SK-N-SH (cell line): ENCODE results near the gene SLAMF6. TPM values are rescaled to one million over a fixed set of nuclear protein-coding genes. Genes with fewer than 3 reads are reported as not detected.
A peak's percentile ranks its signal among the peaks of the same experiment; 100 is the strongest.

Source experiments
- CTCF ChIA-PET: fragments of 300-600, 350-600 bp; formaldehyde crosslinking; extraction: SDS; loops from one replicate; lab custom pipeline; 2021; lab: Yijun Ruan, JAX
- POLR2A ChIA-PET: fragments of 350-600 bp; sonication (Branson Sonifier 250); formaldehyde crosslinking; extraction: SDS; loops from one replicate; lab custom pipeline; 2020; ENCODE audit warnings: antibody characterized with exemption, inconsistent platforms; lab: Yijun Ruan, JAX
- DNase-seq: peaks from one replicate; pipeline ENCODE4 v3.0.0; 2012
- H2AFZ ChIP-seq: fragments of 200-600 bp; sonication (generic); 2 replicates; pipeline ENCODE4 v1.8.1; 2016; ENCODE audit warnings: antibody characterized with exemption, mild to moderate bottlenecking, low read depth
- H3F3A ChIP-seq: fragments of 200-600 bp; sonication (generic); replicated peaks from 2 replicates; pipeline ENCODE3; 2016; ENCODE audit warnings: antibody characterized with exemption, mild to moderate bottlenecking; ENCODE audit not compliant: insufficient read depth
- H3K27ac ChIP-seq, 2 experiments: fragments of 200-500 bp in 1 of 2; fragments of 200-600 bp in 1 of 2; sonication (Bioruptor generic) in 1 of 2; sonication (generic), shearing (Covaris generic) in 1 of 2; 2 replicates each; pipeline versions ENCODE4 v1.5.1 to v1.6.1; 2014 to 2016; ENCODE audit warnings: low read depth in 2 of 2, inconsistent platforms in 1 of 2, low read length in 1 of 2, mild to moderate bottlenecking in 1 of 2, mixed read lengths in 1 of 2
- H3K27me3 ChIP-seq: fragments of 200-600 bp; sonication (generic), shearing (Covaris generic); 2 replicates; pipeline ENCODE4 v1.6.1; 2016; ENCODE audit warnings: mixed run types; ENCODE audit not compliant: insufficient read depth
- H3K36me3 ChIP-seq, 2 experiments: fragments of 200-500 bp in 1 of 2; fragments of 200-600 bp in 1 of 2; sonication (Bioruptor generic) in 1 of 2; sonication (generic) in 1 of 2; replicated peaks in 1 of 2; 2 replicates each; pipeline versions ENCODE3 to v1.5.1; 2014 to 2016; ENCODE audit warnings: low read length in 1 of 2, mild to moderate bottlenecking in 1 of 2; ENCODE audit not compliant: insufficient read depth in 2 of 2, control insufficient read depth in 1 of 2
- H3K4me1 ChIP-seq, 2 experiments: fragments of 200-500 bp in 1 of 2; fragments of 200-600 bp in 1 of 2; sonication (Bioruptor generic) in 1 of 2; sonication (generic), shearing (Covaris generic) in 1 of 2; 2 replicates each; pipeline versions ENCODE4 v1.5.1 to v1.6.1; 2014 to 2016; ENCODE audit warnings: low read depth in 1 of 2, low read length in 1 of 2, mixed run types in 1 of 2; ENCODE audit not compliant: insufficient read depth in 2 of 2, control insufficient read depth in 1 of 2
- H3K4me2 ChIP-seq: fragments of 200-600 bp; sonication (generic), shearing (Covaris generic); 2 replicates; pipeline ENCODE4 v1.6.1; 2017; ENCODE audit warnings: mixed run types
- H3K4me3 ChIP-seq, 2 experiments: fragments of 200-500 bp in 1 of 2; fragments of 200-600 bp in 1 of 2; sonication (Bioruptor generic) in 1 of 2; sonication (generic), shearing (Covaris generic) in 1 of 2; 2 replicates each; pipeline versions ENCODE4 v1.5.1 to v1.8.1; 2014 to 2016; ENCODE audit warnings: low read depth in 2 of 2, inconsistent platforms in 1 of 2, low read length in 1 of 2, mild to moderate bottlenecking in 1 of 2, mixed read lengths in 1 of 2, moderate library complexity in 1 of 2
- H3K79me2 ChIP-seq: fragments of 200-600 bp; sonication (generic); 2 replicates; pipeline ENCODE4 v1.8.1; 2017; ENCODE audit warnings: mild to moderate bottlenecking; ENCODE audit not compliant: insufficient read depth
- H3K9ac ChIP-seq: fragments of 200-600 bp; sonication (generic); 2 replicates; pipeline ENCODE4 v1.6.1; 2017; ENCODE audit warnings: mixed run types
- H3K9me2 ChIP-seq: fragments of 200-600 bp; sonication (generic); 2 replicates; pipeline ENCODE4 v1.6.1; 2017; ENCODE audit warnings: mixed run types
- H3K9me3 ChIP-seq: fragments of 200-600 bp; sonication (generic); 2 replicates; pipeline ENCODE4 v1.6.1; 2017; ENCODE audit warnings: mixed run types, mild to moderate bottlenecking, moderate library complexity
- H4K20me1 ChIP-seq: fragments of 200-600 bp; sonication (generic); 2 replicates; pipeline ENCODE4 v1.6.1; 2017; ENCODE audit warnings: mild to moderate bottlenecking, mixed run types; ENCODE audit not compliant: insufficient read depth
- EP300 ChIP-seq, 2 experiments: IDR thresholded peaks; 2 replicates each; pipeline versions ENCODE4 v1.4.0 to v1.6.1; 2012; ENCODE audit warnings: borderline replicate concordance in 1 of 2, low read depth in 1 of 2, low read length in 1 of 2
- EZH2phosphoT487 ChIP-seq: fragments of 200-600 bp; sonication (generic); IDR thresholded peaks from 2 replicates; pipeline ENCODE4 v1.6.1; 2017; ENCODE audit warnings: low read depth, mixed run types, mild to moderate bottlenecking, antibody characterized with exemption, moderate library complexity, borderline replicate concordance
- FOSL2 ChIP-seq: IDR thresholded peaks from 2 replicates; pipeline ENCODE4 v1.4.0; 2012; ENCODE audit warnings: low read depth, mild to moderate bottlenecking, moderate library complexity, borderline replicate concordance
- FOXM1 ChIP-seq: IDR thresholded peaks from 2 replicates; pipeline ENCODE4 v1.4.0; 2012; ENCODE audit warnings: low read depth, mild to moderate bottlenecking
- GATA2 ChIP-seq: sonication (generic); formaldehyde crosslinking; IDR thresholded peaks from 2 replicates; pipeline ENCODE4 v1.5.0; 2020; ENCODE audit warnings: mild to moderate bottlenecking, missing genetic modification reagents
- MEF2A ChIP-seq: IDR thresholded peaks from 2 replicates; pipeline ENCODE4 v1.4.0; 2012; ENCODE audit warnings: low read depth, borderline replicate concordance
- POLR2AphosphoS5 ChIP-seq: IDR thresholded peaks from 2 replicates; pipeline ENCODE4 v1.6.1; 2012; ENCODE audit warnings: low read depth, low read length
- RAD21 ChIP-seq: IDR thresholded peaks from 2 replicates; pipeline ENCODE4 v1.6.1; 2012; ENCODE audit warnings: mild to moderate bottlenecking, low read length
- SMC3 ChIP-seq: IDR thresholded peaks from 2 replicates; pipeline ENCODE4 v1.6.1; 2012; ENCODE audit warnings: low read depth, low read length, improper control_type of control experiment
- TAF1 ChIP-seq: IDR thresholded peaks from 2 replicates; pipeline ENCODE4 v1.6.1; 2012; ENCODE audit warnings: low read depth, mild to moderate bottlenecking, low read length, moderate library complexity, borderline replicate concordance
- WGBS: methylation state at CpG from one replicate; pipeline ENCODE4 v1.1.6; 2017; ENCODE audit warnings: low lambda C conversion rate; 5-methylcytosine and 5-hydroxymethylcytosine counted together
- polyA plus RNA-seq, 3 experiments: library from polyadenylated mRNA; depleted of rRNA; stranded (reverse); fragments of >200 nt; gene quantifications; 2 replicates each; pipeline ENCODE4 v1.2.3, GENCODE V29; 2012
- TF ChIP-seq, protein P1 (sequence below): fragments of 200-600 bp; sonication (generic); IDR thresholded peaks from 2 replicates; pipeline ENCODE4 v1.6.1; 2017; ENCODE audit warnings: antibody characterized with exemption, mild to moderate bottlenecking, moderate library complexity
- TF ChIP-seq, protein P2 (sequence below): IDR thresholded peaks from 2 replicates; pipeline ENCODE4 v1.4.0; 2012; ENCODE audit warnings: low read depth
- TF ChIP-seq, protein P3 (sequence below): IDR thresholded peaks from 2 replicates; pipeline ENCODE4 v1.6.1; 2012; ENCODE audit warnings: mild to moderate bottlenecking, low read depth, low read length, moderate library complexity

The SLAMF6 gene
- polyA plus RNA-seq, 1 of the 3 experiments (the other 2 are of a cell fraction) = not detected

- ChIA-PET POLR2A (no interaction called here), CTCF (no interaction called here)
- Histone ChIP-seq H2AFZ (no peak overlapping the region), H3K36me3 (no peaks in the 10 kb centered on the region), H3K4me1 (no peaks in the 10 kb centered on the region), H3K4me3 (no peak overlapping the region), H3K9me2 (no peaks in the 10 kb centered on the region), H4K20me1 (no peaks in the 10 kb centered on the region), H3K9me3 (no peaks in the 10 kb centered on the region), H3K27ac (no peak overlapping the region), H3K79me2 (no peaks in the 10 kb centered on the region), H3F3A (no peaks in the 10 kb centered on the region), H3K27me3 (0 out of 2 replicates have a peak, but pooled peaks cover 9% of the 10 kb centered on the region), H3K4me2 (no peak overlapping the region), H3K9ac (no peak overlapping the region)
- TF ChIP-seq, protein P1, sequence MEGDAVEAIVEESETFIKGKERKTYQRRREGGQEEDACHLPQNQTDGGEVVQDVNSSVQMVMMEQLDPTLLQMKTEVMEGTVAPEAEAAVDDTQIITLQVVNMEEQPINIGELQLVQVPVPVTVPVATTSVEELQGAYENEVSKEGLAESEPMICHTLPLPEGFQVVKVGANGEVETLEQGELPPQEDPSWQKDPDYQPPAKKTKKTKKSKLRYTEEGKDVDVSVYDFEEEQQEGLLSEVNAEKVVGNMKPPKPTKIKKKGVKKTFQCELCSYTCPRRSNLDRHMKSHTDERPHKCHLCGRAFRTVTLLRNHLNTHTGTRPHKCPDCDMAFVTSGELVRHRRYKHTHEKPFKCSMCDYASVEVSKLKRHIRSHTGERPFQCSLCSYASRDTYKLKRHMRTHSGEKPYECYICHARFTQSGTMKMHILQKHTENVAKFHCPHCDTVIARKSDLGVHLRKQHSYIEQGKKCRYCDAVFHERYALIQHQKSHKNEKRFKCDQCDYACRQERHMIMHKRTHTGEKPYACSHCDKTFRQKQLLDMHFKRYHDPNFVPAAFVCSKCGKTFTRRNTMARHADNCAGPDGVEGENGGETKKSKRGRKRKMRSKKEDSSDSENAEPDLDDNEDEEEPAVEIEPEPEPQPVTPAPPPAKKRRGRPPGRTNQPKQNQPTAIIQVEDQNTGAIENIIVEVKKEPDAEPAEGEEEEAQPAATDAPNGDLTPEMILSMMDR = no peak
- TF ChIP-seq RAD21 = no peak
- 43% methylated on average over 2 of the region's 2 CpGs for WGBS
- no peak for DNase-seq
Observed at GRCh38 chr1:160438935-160439334, 84.1 kb downstream of the SLAMF6 start.

- no peaks in the 10 kb centered on the region for H3K9me2 ChIP-seq
- WGBS = 53% methylated on average over 4 of the region's 4 CpGs
- POLR2A ChIA-PET = no interaction called here
- CTCF ChIA-PET = no interaction called here
- H3K27me3 ChIP-seq = 0 out of 2 replicates have a peak, but pooled peaks cover 9% of the 10 kb centered on the region
- no peaks in the 10 kb centered on the region for H4K20me1 ChIP-seq
- no peaks in the 10 kb centered on the region for H3F3A ChIP-seq
- H3K36me3 ChIP-seq = no peaks in the 10 kb centered on the region
- no peaks in the 10 kb centered on the region for H3K4me1 ChIP-seq
- DNase-seq = no peak
- peak overlapping the region; percentile 37; the same call in 1 of the 2 replicates for H3K4me2 ChIP-seq
- TF ChIP-seq SMC3 (no peak), EP300 (IDR thresholded peaks at IDR 0.05; ENCODE audit: borderline replicate concordance in 1 of 2, low read depth in 1 of 2, low read length in 1 of 2) (no peak)
- no peak overlapping the region for H3K27ac ChIP-seq
- no peak overlapping the region for H3K4me3 ChIP-seq
- no peak overlapping the region for H3K9ac ChIP-seq
- H2AFZ ChIP-seq = no peak overlapping the region; the same call in 1 of the 2 replicates
- H3K79me2 ChIP-seq = no peaks in the 10 kb centered on the region
- no peaks in the 10 kb centered on the region for H3K9me3 ChIP-seq
Observed at GRCh38 chr1:160438317-160438918, 84.6 kb downstream of the SLAMF6 start.

DNA sequence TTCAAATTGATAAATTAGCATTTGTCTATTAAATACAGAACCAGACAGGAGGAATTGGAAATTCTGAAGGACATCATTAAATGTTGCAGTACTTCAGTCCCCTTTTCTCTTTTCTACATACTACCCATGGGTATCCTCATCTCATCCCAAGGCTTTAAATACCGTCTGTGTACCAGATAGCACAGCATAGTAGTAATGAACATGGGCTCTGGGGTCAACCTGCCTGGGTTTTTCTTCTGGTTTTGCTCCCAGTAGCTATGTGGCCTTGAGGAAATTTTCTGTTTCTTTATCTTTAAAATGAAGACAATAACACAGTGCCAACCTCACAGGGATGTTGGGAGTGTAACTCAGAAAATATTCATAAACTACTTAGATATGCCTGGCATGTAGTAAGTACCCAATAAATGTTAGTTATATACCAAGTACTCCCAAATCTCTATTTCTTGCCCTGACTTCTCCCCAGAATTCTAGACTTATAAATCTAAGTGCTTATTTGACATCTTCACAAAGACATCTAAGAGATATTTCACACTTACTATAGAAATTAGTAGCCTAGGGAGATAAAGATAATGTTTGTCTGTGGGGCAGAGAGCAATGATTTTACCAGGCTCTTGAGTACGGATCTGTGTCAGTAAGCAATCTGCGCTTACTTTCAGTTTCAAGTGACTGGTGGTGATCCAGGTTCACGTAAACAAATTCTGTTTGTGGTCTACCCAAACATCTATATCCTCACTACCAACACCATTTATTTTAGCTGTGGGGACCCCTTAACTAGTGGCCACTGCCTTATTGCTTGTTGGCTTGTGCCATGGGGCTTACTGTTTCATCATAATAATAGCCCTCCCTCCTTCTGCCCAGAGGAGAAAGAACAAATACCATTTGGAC is 85.4 kb downstream of the SLAMF6 start:
- H3K4me3 ChIP-seq = 0 out of 4 replicates have a peak overlapping the region, but pooled peaks of 1 of the 2 experiments have one; percentile 11
- POLR2A ChIA-PET = no interaction called here
- TF ChIP-seq TAF1 (no peak), EZH2phosphoT487 (no peak), FOSL2 (no peak), POLR2AphosphoS5 (no peak), GATA2 (CRISPR knock-in tag) (no peak), MEF2A (no peak), FOXM1 (no peak)
- TF ChIP-seq, protein P2, sequence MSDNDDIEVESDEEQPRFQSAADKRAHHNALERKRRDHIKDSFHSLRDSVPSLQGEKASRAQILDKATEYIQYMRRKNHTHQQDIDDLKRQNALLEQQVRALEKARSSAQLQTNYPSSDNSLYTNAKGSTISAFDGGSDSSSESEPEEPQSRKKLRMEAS = no peak
- TF ChIP-seq, protein P3, sequence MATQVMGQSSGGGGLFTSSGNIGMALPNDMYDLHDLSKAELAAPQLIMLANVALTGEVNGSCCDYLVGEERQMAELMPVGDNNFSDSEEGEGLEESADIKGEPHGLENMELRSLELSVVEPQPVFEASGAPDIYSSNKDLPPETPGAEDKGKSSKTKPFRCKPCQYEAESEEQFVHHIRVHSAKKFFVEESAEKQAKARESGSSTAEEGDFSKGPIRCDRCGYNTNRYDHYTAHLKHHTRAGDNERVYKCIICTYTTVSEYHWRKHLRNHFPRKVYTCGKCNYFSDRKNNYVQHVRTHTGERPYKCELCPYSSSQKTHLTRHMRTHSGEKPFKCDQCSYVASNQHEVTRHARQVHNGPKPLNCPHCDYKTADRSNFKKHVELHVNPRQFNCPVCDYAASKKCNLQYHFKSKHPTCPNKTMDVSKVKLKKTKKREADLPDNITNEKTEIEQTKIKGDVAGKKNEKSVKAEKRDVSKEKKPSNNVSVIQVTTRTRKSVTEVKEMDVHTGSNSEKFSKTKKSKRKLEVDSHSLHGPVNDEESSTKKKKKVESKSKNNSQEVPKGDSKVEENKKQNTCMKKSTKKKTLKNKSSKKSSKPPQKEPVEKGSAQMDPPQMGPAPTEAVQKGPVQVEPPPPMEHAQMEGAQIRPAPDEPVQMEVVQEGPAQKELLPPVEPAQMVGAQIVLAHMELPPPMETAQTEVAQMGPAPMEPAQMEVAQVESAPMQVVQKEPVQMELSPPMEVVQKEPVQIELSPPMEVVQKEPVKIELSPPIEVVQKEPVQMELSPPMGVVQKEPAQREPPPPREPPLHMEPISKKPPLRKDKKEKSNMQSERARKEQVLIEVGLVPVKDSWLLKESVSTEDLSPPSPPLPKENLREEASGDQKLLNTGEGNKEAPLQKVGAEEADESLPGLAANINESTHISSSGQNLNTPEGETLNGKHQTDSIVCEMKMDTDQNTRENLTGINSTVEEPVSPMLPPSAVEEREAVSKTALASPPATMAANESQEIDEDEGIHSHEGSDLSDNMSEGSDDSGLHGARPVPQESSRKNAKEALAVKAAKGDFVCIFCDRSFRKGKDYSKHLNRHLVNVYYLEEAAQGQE = no peak

More for the DNA sequence above, 85.4 kb downstream of the SLAMF6 start:
- Histone ChIP-seq H3F3A (no peaks in the 10 kb centered on the region), H3K27me3 (0 out of 2 replicates have a peak, but pooled peaks cover 9% of the 10 kb centered on the region), H3K9me3 (no peaks in the 10 kb centered on the region), H2AFZ (peak overlapping the region; percentile 32; the same call in 1 of the 2 replicates), H3K4me2 (peak overlapping the region; percentile 37; the same call in 1 of the 2 replicates), H4K20me1 (no peaks in the 10 kb centered on the region), H3K36me3 (no peaks in the 10 kb centered on the region), H3K4me1 (no peaks in the 10 kb centered on the region), H3K9me2 (no peaks in the 10 kb centered on the region), H3K9ac (no peak overlapping the region), H3K27ac (no peak overlapping the region), H3K79me2 (no peaks in the 10 kb centered on the region)
- 52% methylated on average over 4 of the region's 4 CpGs for WGBS
- no peak for DNase-seq
- CTCF ChIA-PET = no interaction called here
